Measurements from ENCODE around the gene IFNLR1. TPM values are rescaled to one million over a fixed set of nuclear protein-coding genes. Genes with fewer than 3 reads are reported as not detected.

IFNLR1 gene
- total and polyA plus RNA-seq, 3 donors from 2014 or later, result 0.63 to 1.6 (median 1.5) TPM

DNA sequence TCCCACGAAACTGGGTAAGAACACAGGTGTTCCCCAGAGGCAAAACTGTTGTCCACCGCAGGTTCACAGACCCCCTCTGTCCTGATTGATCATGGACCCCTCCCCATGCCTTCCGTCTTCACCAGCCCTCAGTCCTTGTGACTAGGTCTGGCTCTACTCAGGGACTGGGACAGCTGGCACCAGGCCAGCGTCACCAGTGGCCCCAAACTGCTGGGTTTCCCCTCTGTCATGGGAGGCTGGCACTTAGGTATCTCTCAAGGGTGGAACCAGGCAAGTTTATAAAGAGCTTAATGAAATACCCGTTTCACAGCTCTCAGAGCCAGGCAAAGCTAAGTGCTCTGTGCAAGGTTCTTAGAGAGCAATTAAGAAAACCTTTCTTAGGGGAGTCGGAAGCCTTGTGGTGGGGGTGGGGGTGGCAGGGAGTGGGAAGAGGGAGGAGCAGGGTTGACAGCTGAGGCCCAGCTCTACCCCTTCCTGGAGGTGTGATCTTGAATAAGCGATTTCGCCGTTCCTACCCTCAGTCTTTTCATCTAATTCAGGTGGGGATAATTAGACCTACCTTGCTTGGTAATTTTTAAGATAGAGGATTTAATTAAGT lies 35.0 kb upstream of the IFNLR1 start:
- Histone ChIP-seq H3K4me1 (no peaks in the 10 kb centered on the region), H3K27ac (no peak overlapping the region), H3K4me3 (no peak overlapping the region), H3K27me3 (no peaks in the 10 kb centered on the region), H3K36me3 (ENCODE audit: low read depth, missing control alignments) (no peaks in the 10 kb centered on the region), H3K9me3 (no peaks in the 10 kb centered on the region)
- 66 to 73% methylated on average over 8 to 9 of the region's 9 CpGs for WGBS, 2 donors
- TF ChIP-seq POLR2A (IDR thresholded peaks at IDR 0.05) (no peak), CTCF (IDR thresholded peaks at IDR 0.05) (no peak)
- DNase-seq, result no peak
- intact Hi-C loops (cut with DNase I; ENCODE audit: low total_unique reads), result no loop called here

DNA sequence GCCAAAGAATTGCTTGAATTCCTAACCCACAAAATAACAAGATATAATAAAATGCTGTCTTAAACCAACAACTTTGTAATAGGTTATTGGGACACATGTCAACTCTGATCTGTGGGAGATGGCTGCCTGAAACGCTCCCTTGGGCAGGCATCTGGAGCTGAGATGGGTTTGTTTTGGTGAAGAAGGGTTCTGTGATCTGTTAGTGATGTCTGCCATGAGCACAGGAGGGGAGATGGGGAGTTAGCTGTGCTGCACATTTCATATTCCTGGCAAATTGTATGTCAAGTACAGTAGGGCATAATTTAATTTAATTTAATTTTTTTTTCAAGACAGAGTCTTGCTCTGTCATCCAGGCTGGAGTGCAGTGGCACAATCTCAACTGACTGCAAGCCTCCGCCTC lies 34.2 kb upstream of the IFNLR1 start:
- no peaks in the 10 kb centered on the region for H3K36me3 ChIP-seq (ENCODE audit: low read depth, missing control alignments)
- no peak for DNase-seq
- H3K9me3 ChIP-seq, result no peaks in the 10 kb centered on the region
- intact Hi-C loops (cut with DNase I; ENCODE audit: low total_unique reads), result no loop called here
- no peak overlapping the region for H3K27ac ChIP-seq
- TF ChIP-seq CTCF (IDR thresholded peaks at IDR 0.05), result no peak
- TF ChIP-seq POLR2A (IDR thresholded peaks at IDR 0.05), result no peak
- no peaks in the 10 kb centered on the region for H3K27me3 ChIP-seq
- H3K4me3 ChIP-seq, result no peak overlapping the region
- H3K4me1 ChIP-seq, result no peaks in the 10 kb centered on the region
- WGBS, 2 donors, result 66 to 69% methylated on average over 2 of the region's 2 CpGs

DNA sequence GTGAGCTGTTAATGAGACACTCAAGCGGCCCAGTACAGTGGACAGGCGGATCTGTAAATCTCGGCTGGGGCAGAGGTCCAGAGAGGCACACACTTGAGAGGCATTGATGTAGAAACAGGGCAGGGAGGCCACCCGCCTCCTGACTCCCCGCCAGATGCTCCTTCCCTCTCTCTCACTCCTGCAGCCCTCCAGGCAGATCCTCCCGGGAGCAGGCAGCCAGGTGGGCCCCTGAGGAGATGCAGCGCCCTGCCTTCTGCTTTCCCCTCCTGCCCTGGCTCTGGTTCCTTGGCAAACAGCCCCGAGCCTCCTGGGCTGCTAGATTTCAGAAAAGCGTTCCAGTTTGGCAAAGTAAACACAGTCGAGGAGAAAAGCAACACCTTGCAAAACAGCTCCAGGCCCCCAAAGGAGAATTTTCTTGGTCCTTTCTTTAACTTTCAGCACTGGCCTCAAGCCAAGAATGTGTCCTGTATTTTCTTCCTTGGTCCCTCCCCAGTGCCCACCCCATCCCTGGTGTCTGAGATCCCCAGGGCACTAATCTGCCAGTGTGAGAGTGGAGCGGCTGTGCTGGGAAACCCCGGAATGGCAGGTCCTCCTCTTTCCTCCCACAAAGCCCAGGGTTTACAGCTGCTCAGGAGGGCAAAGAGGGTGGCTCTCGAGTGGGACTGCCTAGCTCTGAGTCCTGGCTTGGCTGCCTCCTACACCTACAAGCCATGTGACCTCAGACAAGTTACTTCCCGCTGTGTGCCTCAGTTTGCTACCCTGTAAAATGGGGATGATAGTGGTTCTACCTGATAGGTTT lies 29.4 kb upstream of the IFNLR1 start:
- no peaks in the 10 kb centered on the region for H3K27me3 ChIP-seq
- WGBS, 2 donors, result 36 to 39% methylated on average over 13 to 14 of the region's 14 CpGs

DNA sequence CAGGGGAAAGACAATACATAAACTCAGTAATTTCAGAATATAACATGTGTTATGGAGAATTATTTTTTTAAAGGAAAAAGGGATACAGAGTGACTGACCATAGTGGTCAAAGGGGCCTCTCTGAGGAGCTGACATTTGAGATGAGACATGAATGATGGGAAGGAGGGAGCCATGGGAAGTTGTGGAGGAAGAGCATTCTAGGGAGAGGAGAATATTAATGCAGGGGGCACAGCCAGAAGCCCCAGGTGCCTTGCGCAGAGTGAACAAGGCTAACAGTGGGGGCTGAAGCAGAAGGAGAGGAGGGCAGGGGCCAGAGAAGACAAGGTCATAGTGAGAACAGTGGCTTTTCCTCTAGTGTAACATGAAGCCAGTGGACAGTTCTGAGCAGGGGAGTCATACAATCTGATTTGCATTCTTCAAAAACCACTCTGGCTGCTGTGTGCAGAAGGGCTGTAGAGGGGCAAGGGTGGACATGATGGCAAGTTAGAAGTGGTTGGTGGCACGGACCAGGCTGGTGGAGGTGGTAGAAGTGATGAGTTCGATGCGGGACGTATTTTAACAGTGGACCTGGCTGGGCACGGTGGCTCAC lies 28.2 kb upstream of the IFNLR1 start:
- H3K9me3 ChIP-seq, result no peaks in the 10 kb centered on the region
- H3K27me3 ChIP-seq, result no peaks in the 10 kb centered on the region
- H3K4me1 ChIP-seq, result no peaks in the 10 kb centered on the region
- no peak overlapping the region for H3K4me3 ChIP-seq
- no peak for TF ChIP-seq CTCF (IDR thresholded peaks at IDR 0.05)
- no peak for TF ChIP-seq POLR2A (IDR thresholded peaks at IDR 0.05)
- intact Hi-C loops (cut with DNase I; ENCODE audit: low total_unique reads), result no loop called here
- no peak for DNase-seq
- 75 to 80% methylated on average over 6 of the region's 6 CpGs for WGBS, 2 donors
- H3K27ac ChIP-seq, result no peak overlapping the region
- H3K36me3 ChIP-seq (ENCODE audit: low read depth, missing control alignments), result no peaks in the 10 kb centered on the region

More for the DNA sequence above, 29.4 kb upstream of the IFNLR1 start:
- H3K4me1 ChIP-seq, result no peaks in the 10 kb centered on the region
- no peak overlapping the region for H3K27ac ChIP-seq
- intact Hi-C loops (cut with DNase I; ENCODE audit: low total_unique reads), result no loop called here
- no peaks in the 10 kb centered on the region for H3K36me3 ChIP-seq (ENCODE audit: low read depth, missing control alignments)
- DNase-seq, result no peak
- H3K4me3 ChIP-seq, result no peak overlapping the region
- no peak for TF ChIP-seq CTCF (IDR thresholded peaks at IDR 0.05)
- H3K9me3 ChIP-seq, result no peaks in the 10 kb centered on the region

Data from testis (tissue), 3 donors.